ENCODE measurements around the gene ATP13A5. TPM values are rescaled to one million over a fixed set of nuclear protein-coding genes. Genes with fewer than 3 reads are reported as not detected.
A peak's percentile ranks its signal among the peaks of the same experiment; 100 is the strongest.

The ATP13A5 gene
- total RNA-seq, 1 donor from 2014 or later, result not detected

GRCh38 chr3:193347521-193348501, 30.7 kb downstream of the ATP13A5 start:
- no peak for DNase-seq (ENCODE audit: low read depth in 2 of 2)

DNA sequence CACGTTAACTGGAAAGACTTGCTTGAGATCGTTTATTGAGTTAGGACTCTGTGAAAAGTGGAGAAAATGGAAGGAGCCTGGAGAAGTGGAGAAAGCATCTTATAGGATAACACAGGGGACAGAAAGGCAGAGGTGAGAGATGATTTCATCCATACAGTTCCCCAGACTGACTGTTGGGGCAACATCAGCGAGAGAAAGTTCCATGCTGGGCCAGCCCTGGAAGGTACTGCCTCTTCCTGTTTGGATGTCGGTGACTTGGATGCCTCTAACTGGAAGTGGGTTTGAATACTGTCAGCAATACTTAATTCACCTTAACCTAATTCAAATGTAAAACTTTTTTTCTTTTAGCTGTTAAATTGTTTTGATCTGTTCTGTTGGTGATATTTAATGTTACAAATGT, 32.3 kb downstream of the ATP13A5 start:
- no peak for DNase-seq (ENCODE audit: low read depth in 2 of 2)

GRCh38 chr3:193345431-193345830, 33.1 kb downstream of the ATP13A5 start:
- no peak for DNase-seq (ENCODE audit: low read depth in 2 of 2)

DNA sequence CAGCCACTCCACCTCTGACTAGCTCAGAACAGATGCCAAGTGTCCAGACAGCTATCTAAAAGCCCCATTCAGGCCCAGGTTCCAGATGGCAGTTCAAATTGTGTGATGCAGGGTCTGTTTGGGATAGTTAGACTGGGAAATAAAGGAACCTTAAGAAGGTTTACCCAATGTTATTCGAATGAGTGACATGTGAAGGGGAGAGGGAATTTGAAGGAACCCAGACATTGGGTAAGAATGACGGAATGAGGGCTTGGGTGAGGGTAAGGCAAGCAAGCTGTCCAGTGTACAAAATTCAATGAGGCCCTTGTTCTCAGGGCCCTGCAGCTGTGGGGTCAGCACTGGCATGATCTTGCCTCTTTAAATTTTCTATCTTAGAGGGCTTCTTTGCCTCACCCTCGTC, 34.1 kb downstream of the ATP13A5 start:
- DNase-seq (ENCODE audit: low read depth in 2 of 2), result no peak

DNA sequence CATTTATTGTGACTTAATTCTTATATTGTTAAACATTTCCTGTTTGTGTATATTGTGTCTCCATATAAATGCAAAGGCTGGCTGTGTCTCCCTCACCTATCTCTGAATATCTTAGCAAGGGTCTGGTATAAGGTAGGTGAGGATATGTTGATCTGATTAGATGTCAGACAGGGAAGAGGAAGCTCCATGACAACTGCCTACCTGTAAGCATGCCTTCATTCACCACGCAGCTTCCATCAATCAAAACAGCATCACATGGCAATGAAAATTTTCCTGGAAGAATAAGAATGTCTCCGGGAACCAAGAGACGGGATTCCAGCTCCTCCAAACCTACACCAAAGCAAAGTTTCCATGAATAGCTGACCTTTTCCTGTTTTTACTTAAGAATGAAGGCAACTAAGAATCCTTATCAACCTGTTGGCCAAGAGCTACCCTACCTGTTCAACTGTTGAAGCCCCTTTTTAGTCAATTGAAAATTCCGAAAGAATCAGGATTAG, 34.8 kb downstream of the ATP13A5 start:
- no peak for DNase-seq (ENCODE audit: low read depth in 2 of 2)

DNA sequence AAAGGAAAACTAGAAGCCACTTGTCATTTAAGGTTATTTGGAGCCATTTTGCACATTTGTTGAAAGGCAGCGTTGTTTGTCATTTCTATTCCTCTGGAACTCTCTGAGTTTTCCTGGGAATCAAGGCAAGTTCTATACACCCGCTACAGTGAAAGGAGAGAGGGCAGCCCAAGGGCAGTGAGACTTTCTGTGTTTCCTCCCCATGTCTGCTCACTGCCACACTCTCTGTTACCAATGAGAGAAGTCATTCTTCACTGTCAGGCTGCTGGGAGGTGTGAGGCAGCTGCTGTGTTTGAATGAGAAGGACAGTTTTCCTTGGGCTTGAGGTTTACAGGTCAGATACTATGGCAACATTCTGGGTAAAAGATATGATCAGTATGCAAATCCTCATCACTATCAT, 36.0 kb downstream of the ATP13A5 start:
- DNase-seq (ENCODE audit: low read depth in 2 of 2), result no peak

GRCh38 chr3:193335031-193335430, 43.5 kb downstream of the ATP13A5 start:
- DNase-seq (ENCODE audit: low read depth in 2 of 2), result no peak

DNA sequence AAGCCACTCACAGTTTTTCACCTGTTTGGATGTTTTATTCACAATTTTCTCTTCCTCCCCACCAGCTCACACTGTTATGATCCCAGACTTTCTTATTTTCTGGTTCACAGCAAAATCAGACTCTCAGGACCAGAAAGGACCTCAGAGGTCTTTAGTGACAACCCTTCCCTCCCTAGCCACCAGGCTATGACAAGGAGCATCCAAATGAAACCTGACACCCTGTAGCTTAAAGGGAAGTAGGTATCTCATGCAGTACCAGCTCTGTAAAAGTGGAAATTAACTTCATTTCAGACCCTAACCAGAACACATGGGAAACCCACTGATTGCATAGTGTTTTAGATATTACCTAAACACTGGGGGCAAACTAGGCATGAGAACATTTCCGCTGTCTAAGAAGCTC, 45.3 kb downstream of the ATP13A5 start:
- DNase-seq (ENCODE audit: low read depth in 2 of 2), result no peak

- no peak for DNase-seq (ENCODE audit: low read depth in 2 of 2)
These were observed 47.9 kb downstream of the ATP13A5 start for GRCh38 chr3:193330555-193331204.

- DNase-seq (ENCODE audit: low read depth in 2 of 2), result no peak
These were observed 60.8 kb downstream of the ATP13A5 start for GRCh38 chr3:193317682-193318300.

GRCh38 chr3:193314161-193314560, 64.4 kb downstream of the ATP13A5 start:
- DNase-seq (ENCODE audit: low read depth in 2 of 2), result no peak

- no peak for DNase-seq (ENCODE audit: low read depth in 2 of 2)
These were observed 65.2 kb downstream of the ATP13A5 start for GRCh38 chr3:193313061-193313958.

DNA sequence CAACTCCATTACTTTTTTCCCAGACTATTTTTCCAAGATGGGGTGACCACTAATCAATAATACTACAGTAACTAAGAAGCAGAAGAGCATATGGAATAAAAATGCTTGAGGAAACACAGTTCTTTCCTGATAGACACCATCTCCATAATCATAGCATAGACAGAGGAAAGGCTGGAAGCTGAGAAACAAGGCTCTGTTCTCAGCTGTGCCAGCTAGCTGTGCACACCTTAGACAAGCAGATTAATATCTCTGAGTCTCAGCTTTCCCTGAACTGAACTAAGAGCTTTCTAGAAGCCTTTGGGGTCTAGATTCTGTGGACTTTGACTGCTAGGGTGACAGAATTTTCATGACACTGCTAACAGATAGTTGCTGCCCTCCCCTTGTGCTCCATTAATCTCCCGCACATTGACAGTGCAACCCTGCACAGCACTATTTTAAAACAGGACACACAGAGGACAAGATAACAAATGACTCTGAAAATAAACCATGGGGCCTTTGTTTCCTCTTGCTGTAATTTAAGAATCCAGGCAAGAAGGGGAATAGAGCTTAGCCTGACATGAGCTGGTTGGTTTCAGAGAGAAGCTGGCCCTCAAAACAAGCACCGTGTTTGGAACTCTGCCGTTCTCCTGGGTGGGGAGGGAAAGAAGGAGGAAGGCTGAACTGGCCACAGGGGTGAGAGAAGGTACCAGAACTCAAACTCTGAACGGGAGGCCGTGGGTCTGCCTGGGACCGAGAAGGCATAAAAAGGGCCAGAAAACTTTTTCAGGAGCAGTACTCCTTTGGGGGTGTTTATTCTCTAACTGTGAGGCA, 67.4 kb downstream of the ATP13A5 start:
- no peak for DNase-seq (ENCODE audit: low read depth in 2 of 2)

DNA sequence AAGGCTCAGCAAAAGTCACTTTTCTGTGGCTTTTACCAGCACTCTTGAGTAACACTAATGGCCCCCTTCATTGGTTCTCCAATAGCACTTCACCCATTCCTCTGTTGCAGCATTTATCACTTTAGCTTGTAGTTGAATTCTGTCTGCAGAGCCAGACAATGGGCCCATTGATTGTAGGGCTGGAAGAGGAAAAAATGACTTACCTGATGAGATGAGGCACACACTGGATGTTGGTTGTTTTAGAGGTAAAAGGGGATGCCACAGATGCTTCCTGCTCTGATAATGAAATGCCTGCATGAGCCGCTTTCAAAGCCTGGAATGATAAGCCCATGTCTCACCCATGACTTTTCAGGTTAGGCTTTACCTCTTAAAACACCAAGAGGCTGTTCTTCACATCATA, 73.2 kb downstream of the ATP13A5 start:
- no peak for DNase-seq (ENCODE audit: low read depth in 2 of 2)

DNA sequence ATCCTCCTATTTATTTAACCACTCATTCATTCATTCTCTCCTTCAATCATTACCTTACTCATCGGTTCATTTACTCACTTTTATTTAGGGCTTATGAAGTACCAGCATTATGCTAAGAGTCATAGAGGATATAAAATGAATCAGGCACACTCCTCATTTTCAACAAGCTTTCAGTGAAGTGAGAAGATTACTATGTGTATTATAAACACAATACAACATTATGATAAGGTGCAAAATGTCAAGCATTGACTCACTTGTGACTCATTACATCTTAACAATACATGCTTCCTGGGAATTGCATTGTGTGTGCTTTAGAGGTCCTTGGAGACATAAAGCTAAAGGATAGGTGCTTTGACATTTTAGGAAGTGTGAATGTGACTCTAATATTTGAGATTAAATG, 77.1 kb downstream of the ATP13A5 start:
- peak in 1 of 2 donors; percentile 76 for DNase-seq (ENCODE audit: low read depth in 2 of 2)

DNA sequence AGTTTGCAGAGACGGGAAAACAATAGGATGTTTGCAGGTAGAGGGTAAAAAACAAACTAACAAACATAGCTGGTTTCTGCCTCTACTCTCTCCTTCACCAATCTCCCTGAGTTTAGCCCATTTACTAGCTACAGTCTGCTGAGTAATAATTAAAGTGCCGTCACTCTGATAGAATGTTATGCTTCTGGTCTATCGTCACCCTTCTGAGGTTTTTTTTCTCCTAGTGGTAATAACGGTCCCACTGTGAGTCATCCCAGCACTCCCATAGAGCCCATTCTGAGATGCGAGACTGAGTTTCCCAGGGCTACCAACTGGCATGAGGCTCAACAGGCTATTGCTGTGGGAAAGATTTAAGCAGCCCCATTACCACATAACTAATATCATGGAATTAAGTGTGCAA, 81.1 kb downstream of the ATP13A5 start:
- peak in 1 of 2 donors; percentile 12 for DNase-seq (ENCODE audit: low read depth in 2 of 2)

DNA sequence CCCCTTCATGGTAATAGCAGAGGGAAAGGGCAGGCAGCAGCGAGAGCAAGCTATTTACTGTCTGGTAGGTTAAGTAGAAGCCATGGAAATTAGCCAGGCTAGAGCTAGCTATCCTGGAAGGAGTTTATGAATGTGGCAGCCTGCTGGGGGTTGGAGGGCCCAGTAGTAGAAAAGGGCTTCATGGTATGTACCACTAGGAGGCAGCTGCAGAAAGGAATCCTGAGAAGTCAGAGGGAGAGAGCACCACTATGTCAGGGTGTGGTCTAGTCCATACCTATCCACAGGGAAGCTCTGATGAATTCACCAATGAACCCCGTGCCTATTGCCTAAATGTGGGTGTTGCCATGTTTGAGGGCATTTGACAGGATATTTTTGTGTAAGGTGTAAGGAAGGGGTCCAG, 82.6 kb downstream of the ATP13A5 start:
- no peak for DNase-seq (ENCODE audit: low read depth in 2 of 2)

GRCh38 chr3:193292386-193292785, 86.2 kb downstream of the ATP13A5 start:
- DNase-seq (ENCODE audit: low read depth in 2 of 2), result no peak

GRCh38 chr3:193271101-193271840, 107.3 kb downstream of the ATP13A5 start:
- no peak for DNase-seq (ENCODE audit: low read depth in 2 of 2)

GRCh38 chr3:193270451-193270850, 108.1 kb downstream of the ATP13A5 start:
- DNase-seq (ENCODE audit: low read depth in 2 of 2), result no peak
